Measurements from ENCODE around the gene CNTN5. TPM values are rescaled to one million over a fixed set of nuclear protein-coding genes. Genes with fewer than 3 reads are reported as not detected.

Gene CNTN5
- total and polyA plus RNA-seq, 2 donors (not counting 1 experiment from before 2014, with no cell fraction given): not detected

- no peak overlapping the region for H3K4me3 Mint-ChIP-seq
- H3K79me2 ChIP-seq (ENCODE audit: control insufficient read depth, insufficient read depth, low read length): no peaks in the 10 kb centered on the region
- intact Hi-C loops (cut with micrococcal nuclease): no loop called here
- H3K4me1 ChIP-seq (ENCODE audit: control insufficient read depth in 2 of 2, insufficient read depth in 2 of 2, low read length in 2 of 2): no peaks in the 10 kb centered on the region
- DNase-seq (no peak), ATAC-seq (ENCODE audit: low read depth) (no peak)
- no peak overlapping the region for H3K4me2 ChIP-seq (replicated peaks; ENCODE audit: low read depth, low read length, poor library complexity, severe bottlenecking)
- H2AFZ ChIP-seq (ENCODE audit: insufficient read depth, low read depth, low read length, poor library complexity, severe bottlenecking): no peak overlapping the region
- H4K20me1 ChIP-seq (ENCODE audit: control insufficient read depth, insufficient read depth, low read length, poor library complexity, severe bottlenecking): no peaks in the 10 kb centered on the region
- H3K27ac Mint-ChIP-seq: no peak overlapping the region
- H3K27ac ChIP-seq (ENCODE audit: low read length in 2 of 2): no peak overlapping the region
- no peak for TF ChIP-seq CTCF (IDR thresholded peaks at IDR 0.05)
- no peak for TF ChIP-seq EZH2 (IDR thresholded peaks at IDR 0.05; ENCODE audit: borderline replicate concordance, insufficient read depth, low read depth, low read length, poor library complexity, severe bottlenecking)
- no peak overlapping the region for H3K4me3 ChIP-seq (ENCODE audit: control extremely low read depth in 1 of 5, extremely low read depth in 1 of 5, insufficient read depth in 1 of 5, low read depth in 2 of 5, low read length in 4 of 5)
- WGBS (ENCODE audit: insufficient coverage): 95% methylated on average over 5 of the region's 6 CpGs
- H3K27me3 ChIP-seq (replicated peaks in 1 of 4; ENCODE audit: control extremely low read depth in 1 of 4, control insufficient read depth in 3 of 4, insufficient read depth in 4 of 4, low read length in 3 of 4): no peaks in the 10 kb centered on the region
- no peaks in the 10 kb centered on the region for H3K36me3 ChIP-seq (replicated peaks in 1 of 2; ENCODE audit: control extremely low read depth in 1 of 2, control insufficient read depth in 1 of 2, extremely low read depth in 1 of 2, insufficient read depth in 2 of 2, low read length in 1 of 2)
- H3K9ac ChIP-seq (ENCODE audit: low read length): no peak overlapping the region
- H3K4me1 Mint-ChIP-seq: no peaks in the 10 kb centered on the region
- H3K27me3 Mint-ChIP-seq: no peaks in the 10 kb centered on the region
- peaks cover 0 to 4% (median 4%) of the 10 kb centered on the region in 3 donors for H3K9me3 ChIP-seq (ENCODE audit: control extremely low read depth in 1 of 3, control insufficient read depth in 2 of 3, insufficient read depth in 1 of 3, low read length in 2 of 3)
- CTCF ChIA-PET: no interaction called here
- H3K9me3 Mint-ChIP-seq (ENCODE audit: insufficient read depth): peaks cover 6% of the 10 kb centered on the region
- POLR2A ChIA-PET: no interaction called here
Observed at GRCh38 chr11:100188137-100188783, 1167.5 kb downstream of the CNTN5 start.

GRCh38 chr11:100190395-100190794, 1169.6 kb downstream of the CNTN5 start:
- Histone ChIP-seq H3K36me3 (replicated peaks in 1 of 2; ENCODE audit: control extremely low read depth in 1 of 2, control insufficient read depth in 1 of 2, extremely low read depth in 1 of 2, insufficient read depth in 2 of 2, low read length in 1 of 2) (no peaks in the 10 kb centered on the region), H3K4me3 (ENCODE audit: control extremely low read depth in 1 of 5, extremely low read depth in 1 of 5, insufficient read depth in 1 of 5, low read depth in 2 of 5, low read length in 4 of 5) (no peak overlapping the region), H3K27me3 (replicated peaks in 1 of 4; ENCODE audit: control extremely low read depth in 1 of 4, control insufficient read depth in 3 of 4, insufficient read depth in 4 of 4, low read length in 3 of 4) (no peaks in the 10 kb centered on the region), H2AFZ (ENCODE audit: insufficient read depth, low read depth, low read length, poor library complexity, severe bottlenecking) (no peak overlapping the region), H3K9me3 (ENCODE audit: control extremely low read depth in 1 of 3, control insufficient read depth in 2 of 3, insufficient read depth in 1 of 3, low read length in 2 of 3) (peaks cover 0 to 4% (median 0%) of the 10 kb centered on the region in 3 donors), H4K20me1 (ENCODE audit: control insufficient read depth, insufficient read depth, low read length, poor library complexity, severe bottlenecking) (no peaks in the 10 kb centered on the region), H3K4me2 (replicated peaks; ENCODE audit: low read depth, low read length, poor library complexity, severe bottlenecking) (no peak overlapping the region), H3K9ac (ENCODE audit: low read length) (no peak overlapping the region), H3K4me1 (ENCODE audit: control insufficient read depth in 2 of 2, insufficient read depth in 2 of 2, low read length in 2 of 2) (no peaks in the 10 kb centered on the region), H3K27ac (ENCODE audit: low read length in 2 of 2) (no peak overlapping the region), H3K79me2 (ENCODE audit: control insufficient read depth, insufficient read depth, low read length) (no peaks in the 10 kb centered on the region)
- no peak for DNase-seq
- no peak overlapping the region for H3K4me3 Mint-ChIP-seq
- no peaks in the 10 kb centered on the region for H3K4me1 Mint-ChIP-seq
- CTCF ChIA-PET: no interaction called here
- H3K27me3 Mint-ChIP-seq: no peaks in the 10 kb centered on the region
- no peak for ATAC-seq (ENCODE audit: low read depth)
- TF ChIP-seq CTCF (IDR thresholded peaks at IDR 0.05) (no peak), EZH2 (IDR thresholded peaks at IDR 0.05; ENCODE audit: borderline replicate concordance, insufficient read depth, low read depth, low read length, poor library complexity, severe bottlenecking) (no peak)
- POLR2A ChIA-PET: no interaction called here
- WGBS (ENCODE audit: insufficient coverage): no CpG with 5 or more reads among the region's 3 CpGs
- peaks cover 4% of the 10 kb centered on the region for H3K9me3 Mint-ChIP-seq (ENCODE audit: insufficient read depth)
- intact Hi-C loops (cut with micrococcal nuclease): no loop called here
- H3K27ac Mint-ChIP-seq: no peak overlapping the region

All from B cell (primary cell).